Measurements from ENCODE around the gene TFAP2E. TPM values are rescaled to one million over a fixed set of nuclear protein-coding genes. Genes with fewer than 3 reads are reported as not detected.
A peak's percentile ranks its signal among the peaks of the same experiment; 100 is the strongest.

The TFAP2E gene
- total RNA-seq (under 1 TPM; 0.17 to 0.31 (median 0.27) TPM), polyA plus RNA-seq (0.34 TPM)
- long read RNA-seq, donor 1 = 0 reads
- long read RNA-seq, donor 2 = 0 reads
- long read RNA-seq, donor 3, partial matches to known transcripts = 0 of 3 reads
- long read RNA-seq, donor 3, other reads (novel, unspliced or antisense) = 3 of 3 reads
- long read RNA-seq, donor 4 = 0 reads

GRCh38 chr1:35573198-35574124 lies at the start of gene TFAP2E:
Gene TFAP2E, plus strand, starts transcription at chr1:35573314. Its CDS starts 264 bp downstream, at chr1:35573578.
- H3K4me1 ChIP-seq (ENCODE audit: control insufficient read depth, insufficient read depth, low read length) = peaks cover 4% of the 10 kb centered on the region
- no peak within 1 kb of the TSS for H3K27ac ChIP-seq (ENCODE audit: low read length)
- WGBS = 11% methylated on average over 95 of the region's 95 CpGs
- peak; percentile 43 to 48 for ATAC-seq
- intact Hi-C loops (cut with DNase I) = loop anchor here in 2 of 4 donors (5.0 to 10.0 kb wide), 3 partner anchors 149 to 201 kb away; no protein-coding TSS in a partner anchor
- no peaks in the 10 kb centered on the region for H3K27me3 ChIP-seq (ENCODE audit: control insufficient read depth, insufficient read depth)
- peak within 1 kb of the TSS; percentile 41 for H3K4me3 ChIP-seq (ENCODE audit: low read length)
- DNase-seq = peak; percentile 52 to 74 (median 70)
- H3K9me3 ChIP-seq (ENCODE audit: control insufficient read depth, low read length) = no peaks in the 10 kb centered on the region

DNA sequence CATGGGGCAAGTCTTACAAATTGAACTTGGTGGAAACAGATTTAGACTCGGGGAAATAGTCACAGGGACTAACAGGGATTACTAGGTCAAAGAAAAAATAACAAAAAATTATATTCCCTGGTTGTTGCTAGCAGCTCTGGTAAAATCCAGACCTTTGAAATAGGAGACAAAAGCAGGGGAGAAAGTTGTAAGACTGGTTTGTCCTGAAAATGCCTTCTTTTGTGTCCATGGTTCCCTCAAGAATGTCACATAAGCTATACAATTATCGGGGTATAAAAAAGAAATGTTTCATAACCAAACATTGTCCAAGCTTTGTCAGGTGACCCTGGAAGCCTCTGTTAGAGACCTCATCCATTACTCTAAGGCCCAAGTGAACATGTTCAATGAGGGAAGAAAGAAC lies 49.0 kb upstream of the TFAP2E start:
- intact Hi-C loops (cut with DNase I) = no loop called here
- Histone ChIP-seq H3K27me3 (ENCODE audit: control insufficient read depth, insufficient read depth) (no peaks in the 10 kb centered on the region), H3K27ac (ENCODE audit: low read length) (no peak overlapping the region), H3K9me3 (ENCODE audit: control insufficient read depth, low read length) (no peaks in the 10 kb centered on the region), H3K4me1 (ENCODE audit: control insufficient read depth, insufficient read depth, low read length) (no peaks in the 10 kb centered on the region), H3K4me3 (ENCODE audit: low read length) (no peak overlapping the region)
- DNase-seq (no peak), ATAC-seq (no peak)
- 96% methylated on average over 2 of the region's 2 CpGs for WGBS

DNA sequence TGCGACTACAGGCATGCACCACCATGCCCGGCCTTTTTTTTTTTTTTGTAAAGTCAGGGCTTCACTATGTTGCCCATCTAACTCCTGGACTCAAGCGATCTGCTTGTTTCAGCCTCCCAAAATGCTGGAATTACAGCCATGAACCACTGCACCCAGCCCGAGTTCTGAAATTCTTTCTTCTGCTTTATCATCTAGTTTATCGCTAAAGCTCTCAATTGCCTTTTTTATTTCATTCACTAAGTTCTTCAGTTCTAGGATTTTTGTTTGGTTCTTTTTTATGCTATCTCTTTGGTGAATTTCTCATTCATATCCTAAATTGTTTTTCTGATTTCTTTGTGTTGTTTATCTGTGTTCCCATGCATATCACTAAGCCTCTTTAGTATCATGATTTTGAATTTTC lies 42.9 kb upstream of the TFAP2E start:
- no peak overlapping the region for H3K27ac ChIP-seq (ENCODE audit: low read length)
- intact Hi-C loops (cut with DNase I) = no loop called here
- peaks cover 5% of the 10 kb centered on the region for H3K4me1 ChIP-seq (ENCODE audit: control insufficient read depth, insufficient read depth, low read length)
- ATAC-seq (no peak), DNase-seq (no peak)
- H3K27me3 ChIP-seq (ENCODE audit: control insufficient read depth, insufficient read depth) = no peaks in the 10 kb centered on the region
- no peak overlapping the region for H3K4me3 ChIP-seq (ENCODE audit: low read length)
- H3K9me3 ChIP-seq (ENCODE audit: control insufficient read depth, low read length) = no peaks in the 10 kb centered on the region
- WGBS = 80% methylated on average over 5 of the region's 5 CpGs

GRCh38 chr1:35530946-35531345 lies 42.2 kb upstream of the TFAP2E start:
- intact Hi-C loops (cut with DNase I) = no loop called here
- WGBS = 99% methylated on average over 2 of the region's 2 CpGs
- Histone ChIP-seq H3K9me3 (ENCODE audit: control insufficient read depth, low read length) (no peaks in the 10 kb centered on the region), H3K27ac (ENCODE audit: low read length) (no peak overlapping the region), H3K4me3 (ENCODE audit: low read length) (no peak overlapping the region), H3K4me1 (ENCODE audit: control insufficient read depth, insufficient read depth, low read length) (peaks cover 5% of the 10 kb centered on the region), H3K27me3 (ENCODE audit: control insufficient read depth, insufficient read depth) (no peaks in the 10 kb centered on the region)
- ATAC-seq (peak; percentile 21 to 70), DNase-seq (no peak)

GRCh38 chr1:35531368-35531767 lies 41.7 kb upstream of the TFAP2E start:
- no peak overlapping the region for H3K27ac ChIP-seq (ENCODE audit: low read length)
- 66% methylated on average over 6 of the region's 6 CpGs for WGBS
- no peaks in the 10 kb centered on the region for H3K27me3 ChIP-seq (ENCODE audit: control insufficient read depth, insufficient read depth)
- H3K4me1 ChIP-seq (ENCODE audit: control insufficient read depth, insufficient read depth, low read length) = peaks cover 5% of the 10 kb centered on the region
- DNase-seq (peak in 1 of 3 donors; percentile 34), ATAC-seq (peak; percentile 11 to 23)
- H3K4me3 ChIP-seq (ENCODE audit: low read length) = no peak overlapping the region
- no peaks in the 10 kb centered on the region for H3K9me3 ChIP-seq (ENCODE audit: control insufficient read depth, low read length)
- intact Hi-C loops (cut with DNase I) = no loop called here

- 57% methylated on average over 1 of the region's 1 CpG for WGBS
- Histone ChIP-seq H3K4me3 (ENCODE audit: low read length) (no peak overlapping the region), H3K9me3 (ENCODE audit: control insufficient read depth, low read length) (no peaks in the 10 kb centered on the region), H3K27me3 (ENCODE audit: control insufficient read depth, insufficient read depth) (no peaks in the 10 kb centered on the region), H3K4me1 (ENCODE audit: control insufficient read depth, insufficient read depth, low read length) (peaks cover 5% of the 10 kb centered on the region), H3K27ac (ENCODE audit: low read length) (peak overlapping the region; percentile 7)
- intact Hi-C loops (cut with DNase I) = no loop called here
- ATAC-seq (no peak), DNase-seq (no peak)
These were observed 40.5 kb upstream of the TFAP2E start for GRCh38 chr1:35532497-35533223.

DNA sequence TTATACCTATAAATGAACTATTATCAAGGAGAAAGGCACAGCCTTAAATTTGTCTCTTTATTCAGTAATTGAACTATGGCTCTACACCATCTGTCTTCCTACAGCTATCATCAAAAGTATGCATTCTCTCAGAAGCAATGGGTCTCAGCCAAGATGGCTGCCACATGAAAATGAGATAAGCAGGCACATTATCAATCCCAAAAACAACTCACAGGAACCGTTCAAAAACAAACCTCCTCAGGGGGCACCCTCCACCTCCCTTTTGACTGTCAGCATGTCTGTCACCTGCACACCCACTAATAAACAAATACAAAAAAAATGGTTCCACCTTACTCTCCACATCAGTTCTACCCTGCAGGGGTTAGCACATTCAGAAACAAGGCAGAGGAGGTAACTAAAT lies 39.5 kb upstream of the TFAP2E start:
- ATAC-seq (no peak), DNase-seq (no peak)
- H3K27ac ChIP-seq (ENCODE audit: low read length) = no peak overlapping the region
- H3K27me3 ChIP-seq (ENCODE audit: control insufficient read depth, insufficient read depth) = no peaks in the 10 kb centered on the region
- intact Hi-C loops (cut with DNase I) = no loop called here
- H3K9me3 ChIP-seq (ENCODE audit: control insufficient read depth, low read length) = no peaks in the 10 kb centered on the region
- H3K4me3 ChIP-seq (ENCODE audit: low read length) = no peak overlapping the region
- H3K4me1 ChIP-seq (ENCODE audit: control insufficient read depth, insufficient read depth, low read length) = peaks cover 5% of the 10 kb centered on the region
- 15% methylated on average over 1 of the region's 1 CpG for WGBS

DNA sequence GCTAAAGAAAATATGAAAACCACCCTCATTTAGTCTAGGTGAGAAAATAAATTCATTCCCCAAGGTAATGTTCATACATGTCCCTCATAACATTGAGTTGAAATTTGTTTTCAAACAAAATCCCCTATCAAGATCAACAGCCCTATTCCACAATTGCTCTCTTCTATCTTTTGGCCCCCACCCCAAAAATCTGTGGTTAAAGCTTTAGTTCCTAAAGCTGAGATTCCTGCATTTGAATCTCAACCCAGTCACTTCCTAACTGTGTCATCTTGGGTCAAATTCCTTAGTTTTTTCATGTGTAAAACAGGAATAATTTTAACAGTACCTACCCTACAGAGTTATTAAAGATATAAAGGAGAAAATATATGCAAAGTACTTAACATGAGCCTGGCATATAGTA lies 37.9 kb upstream of the TFAP2E start:
- H3K27me3 ChIP-seq (ENCODE audit: control insufficient read depth, insufficient read depth) = no peaks in the 10 kb centered on the region
- H3K9me3 ChIP-seq (ENCODE audit: control insufficient read depth, low read length) = no peaks in the 10 kb centered on the region
- no peak overlapping the region for H3K27ac ChIP-seq (ENCODE audit: low read length)
- ATAC-seq = no peak
- no peak overlapping the region for H3K4me3 ChIP-seq (ENCODE audit: low read length)
- H3K4me1 ChIP-seq (ENCODE audit: control insufficient read depth, insufficient read depth, low read length) = peaks cover 13% of the 10 kb centered on the region
- no peak for DNase-seq
- intact Hi-C loops (cut with DNase I) = no loop called here

DNA sequence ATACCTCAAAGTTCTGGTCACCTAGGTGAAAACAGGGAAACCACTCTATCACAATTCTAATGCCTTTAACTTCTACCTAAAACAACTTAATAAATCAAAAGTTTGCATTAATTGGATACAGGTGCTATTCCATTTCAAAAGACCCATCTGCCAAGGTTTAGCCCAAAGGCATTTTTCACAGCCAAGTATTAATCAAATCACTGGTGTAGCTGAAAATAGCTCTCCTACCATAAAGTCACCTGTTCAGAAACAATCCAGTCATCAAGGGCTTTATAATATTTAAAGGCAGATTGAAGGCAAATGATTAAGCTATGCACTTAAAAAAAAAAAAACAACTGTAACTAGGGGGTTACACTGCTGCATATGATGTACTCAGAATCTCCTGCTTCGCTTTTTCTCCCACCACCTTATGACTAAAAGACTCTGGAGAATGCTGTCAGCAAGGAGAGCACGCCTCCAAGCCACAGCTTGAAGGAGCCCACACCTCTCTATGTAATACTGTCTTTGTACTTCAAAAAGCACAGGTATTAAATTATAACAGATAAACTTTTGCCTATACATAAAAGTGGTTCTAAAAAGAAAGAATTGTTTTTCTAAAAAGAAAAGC lies 36.5 kb upstream of the TFAP2E start:
- ATAC-seq (no peak), DNase-seq (no peak)
- intact Hi-C loops (cut with DNase I) = no loop called here
- Histone ChIP-seq H3K27me3 (ENCODE audit: control insufficient read depth, insufficient read depth) (no peaks in the 10 kb centered on the region), H3K9me3 (ENCODE audit: control insufficient read depth, low read length) (no peaks in the 10 kb centered on the region), H3K4me3 (ENCODE audit: low read length) (no peak overlapping the region), H3K4me1 (ENCODE audit: control insufficient read depth, insufficient read depth, low read length) (peaks cover 14% of the 10 kb centered on the region), H3K27ac (ENCODE audit: low read length) (no peak overlapping the region)
- 80% methylated on average over 2 of the region's 2 CpGs for WGBS

DNA sequence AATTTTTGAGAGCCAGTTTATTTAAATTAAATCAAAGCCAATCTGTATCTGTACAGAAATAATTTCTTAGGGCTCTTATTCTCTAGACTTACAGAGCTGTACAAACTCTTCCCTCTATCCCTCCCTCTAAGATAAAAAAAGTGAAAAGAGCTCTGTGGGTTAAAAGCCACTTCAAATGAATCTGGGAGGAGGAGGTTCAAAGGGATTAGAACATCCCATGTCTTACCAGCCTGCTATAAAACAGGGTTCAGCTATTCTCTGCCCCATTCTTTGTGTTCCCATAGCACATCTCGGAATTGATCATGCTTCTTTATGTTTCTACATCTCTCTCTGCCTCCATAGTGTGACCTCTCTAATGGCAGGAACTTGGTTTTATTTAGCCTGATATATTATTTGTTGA lies 35.3 kb upstream of the TFAP2E start:
- Histone ChIP-seq H3K27ac (ENCODE audit: low read length) (peak overlapping the region; percentile 45), H3K4me3 (ENCODE audit: low read length) (no peak overlapping the region), H3K4me1 (ENCODE audit: control insufficient read depth, insufficient read depth, low read length) (peaks cover 14% of the 10 kb centered on the region), H3K27me3 (ENCODE audit: control insufficient read depth, insufficient read depth) (no peaks in the 10 kb centered on the region), H3K9me3 (ENCODE audit: control insufficient read depth, low read length) (no peaks in the 10 kb centered on the region)
- DNase-seq (no peak), ATAC-seq (no peak)
- intact Hi-C loops (cut with DNase I) = no loop called here
- WGBS = 90% methylated on average over 1 of the region's 1 CpG
